RWPE2 (cell line): ENCODE data around the gene PTPN9.
"Not testable (repeated sequence)": the region's sequence is repeated elsewhere in the genome, so short reads cannot be mapped to it uniquely, and the experiment has no call there.

ENCODE experiments used
- ATAC-seq: fragments of 200-7000 bp; cut with Tn5 transposase; 3 replicates; pipeline ENCODE4 v1.9.1; 2021; ENCODE audit warnings: low read depth
- DNase-seq: peaks from one replicate; pipeline ENCODE4 v3.0.0-alpha.2; 2020; ENCODE audit warnings: low spot score
- H3K27ac ChIP-seq: fragments of 450-650 bp; 2 replicates; pipeline ENCODE4 v1.5.1; 2017; ENCODE audit warnings: mild to moderate bottlenecking; ENCODE audit not compliant: poor library complexity, severe bottlenecking
- H3K27me3 ChIP-seq: fragments of 250-450 bp; sonication (Bioruptor Pico); 2 replicates; pipeline ENCODE4 v1.5.1; 2021; ENCODE audit warnings: mild to moderate bottlenecking, moderate library complexity; ENCODE audit not compliant: insufficient read depth, poor library complexity, severe bottlenecking
- H3K36me3 ChIP-seq: fragments of 250-450 bp; sonication (Bioruptor Pico); 2 replicates; pipeline ENCODE4 v1.5.1; 2020; ENCODE audit warnings: low read depth, mild to moderate bottlenecking, moderate library complexity
- H3K4me1 ChIP-seq: fragments of 250-450 bp; sonication (Bioruptor Pico); 2 replicates; pipeline ENCODE4 v1.5.1; 2021; ENCODE audit warnings: mild to moderate bottlenecking, moderate library complexity; ENCODE audit not compliant: insufficient read depth, poor library complexity, severe bottlenecking
- H3K4me3 ChIP-seq: fragments of 250-450 bp; sonication (Bioruptor Pico); 2 replicates; pipeline ENCODE4 v1.5.1; 2021; ENCODE audit warnings: mild to moderate bottlenecking, moderate library complexity; ENCODE audit not compliant: severe bottlenecking
- H3K9me3 ChIP-seq: fragments of 250-450 bp; sonication (Bioruptor Pico); 2 replicates; pipeline ENCODE4 v1.5.1; 2021; ENCODE audit warnings: mild to moderate bottlenecking, moderate library complexity; ENCODE audit not compliant: severe bottlenecking
- CTCF ChIP-seq: fragments of 450-650 bp; IDR thresholded peaks from one replicate; pipeline ENCODE4 v1.5.1; 2017; ENCODE audit warnings: mild to moderate bottlenecking, moderate library complexity; ENCODE audit not compliant: poor library complexity, severe bottlenecking

The PTPN9 gene

GRCh38 chr15:75479670-75480069 lies 99.4 kb downstream of the PTPN9 start:
- Histone ChIP-seq H3K36me3 (peaks cover 65% of the 10 kb centered on the region), H3K9me3 (no peaks in the 10 kb centered on the region), H3K27ac (no peak overlapping the region), H3K27me3 (no peaks in the 10 kb centered on the region), H3K4me3 (no peak overlapping the region), H3K4me1 (no peaks in the 10 kb centered on the region)
- no peak for TF ChIP-seq CTCF
- DNase-seq: no peak
- ATAC-seq: no peak

GRCh38 chr15:75477094-75477493 lies 102.0 kb downstream of the PTPN9 start:
- not testable (repeated sequence) for ATAC-seq, H3K27ac ChIP-seq, DNase-seq, H3K27me3 ChIP-seq, H3K4me3 ChIP-seq, H3K4me1 ChIP-seq, H3K9me3 ChIP-seq
- H3K36me3 ChIP-seq: peaks cover 60% of the 10 kb centered on the region

GRCh38 chr15:75468913-75469598 lies 110.1 kb downstream of the PTPN9 start:
- Histone ChIP-seq H3K36me3 (peaks cover 71% of the 10 kb centered on the region), H3K9me3 (no peaks in the 10 kb centered on the region), H3K4me3 (no peak overlapping the region), H3K27ac (no peak overlapping the region), H3K27me3 (no peaks in the 10 kb centered on the region), H3K4me1 (no peaks in the 10 kb centered on the region)
- DNase-seq (no peak), ATAC-seq (no peak)
- TF ChIP-seq CTCF: no peak

- no peaks in the 10 kb centered on the region for H3K27me3 ChIP-seq
- H3K36me3 ChIP-seq: peaks cover under 1% of the 10 kb centered on the region; the same call in 1 of the 2 replicates
- no peak overlapping the region for H3K4me3 ChIP-seq
- DNase-seq (no peak), ATAC-seq (no peak)
- H3K27ac ChIP-seq: no peak overlapping the region
- TF ChIP-seq CTCF: no peak
- no peaks in the 10 kb centered on the region for H3K4me1 ChIP-seq
- no peaks in the 10 kb centered on the region for H3K9me3 ChIP-seq
Measured at GRCh38 chr15:75460646-75461045, 118.5 kb downstream of the PTPN9 start.

- Histone ChIP-seq H3K4me3 (no peak overlapping the region), H3K4me1 (no peaks in the 10 kb centered on the region), H3K36me3 (no peaks in the 10 kb centered on the region), H3K27ac (no peak overlapping the region), H3K27me3 (no peaks in the 10 kb centered on the region), H3K9me3 (no peaks in the 10 kb centered on the region)
- TF ChIP-seq CTCF: no peak
- DNase-seq (no peak), ATAC-seq (no peak)
Measured at GRCh38 chr15:75459581-75459980, 119.5 kb downstream of the PTPN9 start.
